Measurements from ENCODE around the gene NUDT4. TPM values are rescaled to one million over a fixed set of nuclear protein-coding genes. Genes with fewer than 3 reads are reported as not detected.

Gene NUDT4
- total RNA-seq, 6 donors from 2014 or later: 23.0 to 60.3 (median 34.0) TPM

GRCh38 chr12:93441617-93442410, 64.1 kb downstream of the NUDT4 start, which contains the start of gene UBE2N:
UBE2N (minus strand) TSS chr12:93441947; CDS start chr12:93441884, 63 bp downstream.
- Histone ChIP-seq H3K4me1 (peaks cover 25 to 49% (median 33%) of the 10 kb centered on the region in 4 donors), H3K4me3 (peak within 1 kb of the TSS; percentile 96 to 100 (median 99)), H3K9me3 (no peaks in the 10 kb centered on the region), H3K27ac (peak within 1 kb of the TSS; percentile 90 to 97 (median 96)), H3K36me3 (no peaks in the 10 kb centered on the region), H3K27me3 (no peaks in the 10 kb centered on the region)
- TF ChIP-seq EP300 (IDR thresholded peaks at IDR 0.05) (peak in 2 of 4 donors; percentile 1 to 46), CTCF (IDR thresholded peaks at IDR 0.05) (peak in 2 of 6 experiments; percentile 36 to 40), POLR2A (IDR thresholded peaks at IDR 0.05) (peak in 3 of 4 donors; percentile 61 to 87 (median 67)), POLR2AphosphoS5 (IDR thresholded peaks at IDR 0.05) (peak; percentile 81 to 83)
- 0% methylated on average over 3 to 74 of the region's 105 CpGs for WGBS, 2 donors
- ATAC-seq (ENCODE audit: low FRiP score in 2 of 2): peak; percentile 97 to 99
- DNase-seq: peak; percentile 97 to 99

GRCh38 chr12:93442411-93443340, 65.0 kb downstream of the NUDT4 start:
- no peak for TF ChIP-seq POLR2A (IDR thresholded peaks at IDR 0.05)
- no peak for TF ChIP-seq EP300 (IDR thresholded peaks at IDR 0.05)
- no peak for TF ChIP-seq CTCF (IDR thresholded peaks at IDR 0.05)
- no peak for TF ChIP-seq POLR2AphosphoS5 (IDR thresholded peaks at IDR 0.05)
- H3K27ac ChIP-seq: peak overlapping the region; percentile 90 to 97 (median 96)
- 8 to 9% methylated on average over 19 of the region's 19 CpGs for WGBS, 2 donors
- peak overlapping the region; percentile 96 to 100 (median 99) for H3K4me3 ChIP-seq
- no peaks in the 10 kb centered on the region for H3K27me3 ChIP-seq
- no peaks in the 10 kb centered on the region for H3K36me3 ChIP-seq
- peaks cover 25 to 40% (median 29%) of the 10 kb centered on the region in 4 donors for H3K4me1 ChIP-seq
- DNase-seq: no peak
- no peak for ATAC-seq (ENCODE audit: low FRiP score in 2 of 2)
- H3K9me3 ChIP-seq: no peaks in the 10 kb centered on the region

- Histone ChIP-seq H3K27me3 (no peaks in the 10 kb centered on the region), H3K36me3 (no peaks in the 10 kb centered on the region), H3K9me3 (no peaks in the 10 kb centered on the region), H3K4me1 (peaks cover 20 to 32% (median 25%) of the 10 kb centered on the region in 4 donors), H3K27ac (no peak overlapping the region), H3K4me3 (no peak overlapping the region)
- DNase-seq (no peak), ATAC-seq (ENCODE audit: low FRiP score in 2 of 2) (no peak)
- TF ChIP-seq POLR2A (IDR thresholded peaks at IDR 0.05): no peak
- no peak for TF ChIP-seq POLR2AphosphoS5 (IDR thresholded peaks at IDR 0.05)
- TF ChIP-seq CTCF (IDR thresholded peaks at IDR 0.05): no peak
- no peak for TF ChIP-seq EP300 (IDR thresholded peaks at IDR 0.05)
- 96 to 98% methylated on average over 3 to 4 of the region's 4 CpGs for WGBS, 2 donors
Observed at GRCh38 chr12:93443576-93443975, 65.9 kb downstream of the NUDT4 start.

GRCh38 chr12:93447555-93448290, 70.0 kb downstream of the NUDT4 start:
- DNase-seq (no peak), ATAC-seq (ENCODE audit: low FRiP score in 2 of 2) (no peak)
- Histone ChIP-seq H3K36me3 (no peaks in the 10 kb centered on the region), H3K9me3 (no peaks in the 10 kb centered on the region), H3K27me3 (no peaks in the 10 kb centered on the region), H3K4me1 (peaks cover 0 to 4% (median 2%) of the 10 kb centered on the region in 4 donors), H3K4me3 (no peak overlapping the region), H3K27ac (no peak overlapping the region)
- no peak for TF ChIP-seq CTCF (IDR thresholded peaks at IDR 0.05)
- TF ChIP-seq POLR2A (IDR thresholded peaks at IDR 0.05): no peak
- no peak for TF ChIP-seq EP300 (IDR thresholded peaks at IDR 0.05)
- 36 to 49% methylated on average over 4 of the region's 4 CpGs for WGBS, 2 donors

All from upper lobe of left lung (tissue), 6 donors.